ENCODE data around the gene ANKRD11.

ANKRD11 gene

GRCh38 chr16:89326721-89327120 is 163.6 kb downstream of the ANKRD11 start:
- peaks cover 41% of the 10 kb centered on the region for H4K20me1 ChIP-seq (ENCODE audit: insufficient read depth)
- peaks cover 96% of the 10 kb centered on the region for H3K79me2 ChIP-seq (ENCODE audit: insufficient read depth, low read depth)
- H2AFZ ChIP-seq (ENCODE audit: low read depth): no peak overlapping the region
- H3K4me1 ChIP-seq (ENCODE audit: low read depth, poor library complexity, severe bottlenecking): peaks cover 15% of the 10 kb centered on the region
- no peaks in the 10 kb centered on the region for H3K36me3 ChIP-seq (ENCODE audit: insufficient read depth)
- H3K27me3 ChIP-seq (ENCODE audit: insufficient read depth, low read depth): no peaks in the 10 kb centered on the region
- H3K4me2 ChIP-seq: no peak overlapping the region
- no peak for TF ChIP-seq CTCF (conservative IDR thresholded peaks at IDR 0.05; ENCODE audit: low read depth, low read length)
- H3K4me3 ChIP-seq (IDR thresholded peaks at IDR 0.05; ENCODE audit: insufficient read depth, low read depth, low read length): no peak overlapping the region
- no peak overlapping the region for H3K27ac ChIP-seq
- no peak overlapping the region for H3K9ac ChIP-seq

GRCh38 chr16:89325861-89326471 is 164.4 kb downstream of the ANKRD11 start:
- H3K27ac ChIP-seq: no peak overlapping the region
- no peak overlapping the region for H2AFZ ChIP-seq (ENCODE audit: low read depth)
- no peak overlapping the region for H3K9ac ChIP-seq
- TF ChIP-seq CTCF (conservative IDR thresholded peaks at IDR 0.05; ENCODE audit: low read depth, low read length): no peak
- no peak overlapping the region for H3K4me3 ChIP-seq (IDR thresholded peaks at IDR 0.05; ENCODE audit: insufficient read depth, low read depth, low read length)
- H3K27me3 ChIP-seq (ENCODE audit: insufficient read depth, low read depth): no peaks in the 10 kb centered on the region
- H3K79me2 ChIP-seq (ENCODE audit: insufficient read depth, low read depth): peaks cover 94% of the 10 kb centered on the region
- H3K4me2 ChIP-seq: no peak overlapping the region; the same call in 1 of the 2 replicates
- H3K36me3 ChIP-seq (ENCODE audit: insufficient read depth): no peaks in the 10 kb centered on the region
- peaks cover 15% of the 10 kb centered on the region for H3K4me1 ChIP-seq (ENCODE audit: low read depth, poor library complexity, severe bottlenecking)
- H4K20me1 ChIP-seq (ENCODE audit: insufficient read depth): peaks cover 37% of the 10 kb centered on the region

GRCh38 chr16:89324056-89325010 is 166.0 kb downstream of the ANKRD11 start:
- H3K4me3 ChIP-seq (IDR thresholded peaks at IDR 0.05; ENCODE audit: insufficient read depth, low read depth, low read length): no peak overlapping the region

More at GRCh38 chr16:89324056-89325010, 166.0 kb downstream of the ANKRD11 start:
- H3K79me2 ChIP-seq (ENCODE audit: insufficient read depth, low read depth): peaks cover 96% of the 10 kb centered on the region
- no peak overlapping the region for H3K4me2 ChIP-seq
- TF ChIP-seq CTCF (conservative IDR thresholded peaks at IDR 0.05; ENCODE audit: low read depth, low read length): no peak
- H3K4me1 ChIP-seq (ENCODE audit: low read depth, poor library complexity, severe bottlenecking): peaks cover 15% of the 10 kb centered on the region
- H3K36me3 ChIP-seq (ENCODE audit: insufficient read depth): no peaks in the 10 kb centered on the region
- H2AFZ ChIP-seq (ENCODE audit: low read depth): no peak overlapping the region
- no peak overlapping the region for H3K27ac ChIP-seq
- no peaks in the 10 kb centered on the region for H3K27me3 ChIP-seq (ENCODE audit: insufficient read depth, low read depth)
- peaks cover 28% of the 10 kb centered on the region for H4K20me1 ChIP-seq (ENCODE audit: insufficient read depth)
- H3K9ac ChIP-seq: no peak overlapping the region

All from KMS-11 (cell line).